Spleen (tissue), 7 donors: ENCODE data around the gene PLA2G4E.

Experiments
- POLR2A ChIP-seq, 3 donors: fragments of 450-650 bp; IDR thresholded peaks; one replicate each; pipeline ENCODE4 v1.5.1; 2017; ENCODE audit warnings: antibody characterized with exemption in 3 of 3, mild to moderate bottlenecking in 1 of 3
- POLR2AphosphoS5 ChIP-seq, 3 donors: sonication (generic); formaldehyde crosslinking; IDR thresholded peaks; one replicate each; pipeline ENCODE4 v1.5.1; 2017; ENCODE audit warnings: antibody characterized with exemption in 3 of 3
- TF ChIP-seq, protein P1 (sequence below), 11 experiments: fragments of 200-600 bp in 7 of 11; fragments of 450-650 bp in 4 of 11; sonication (generic) in 4 of 11; IDR thresholded peaks in 8 of 11; conservative IDR thresholded peaks in 3 of 11; 1 replicate in 7 of 11; 2 replicates in 4 of 11; pipeline versions ENCODE4 v1.4.0 to v1.8.0; 2016 to 2021; ENCODE audit warnings: antibody characterized with exemption in 11 of 11, inconsistent platforms in 4 of 11, mild to moderate bottlenecking in 1 of 11
- donor health status: DM: no; HTN: no; CAD: no; lungs with moderate emphysema.
- donor health status: DM: no; HTN: no; CAD: no.
- donor health status: DM: no; HTN: no; CAD: no.

DNA sequence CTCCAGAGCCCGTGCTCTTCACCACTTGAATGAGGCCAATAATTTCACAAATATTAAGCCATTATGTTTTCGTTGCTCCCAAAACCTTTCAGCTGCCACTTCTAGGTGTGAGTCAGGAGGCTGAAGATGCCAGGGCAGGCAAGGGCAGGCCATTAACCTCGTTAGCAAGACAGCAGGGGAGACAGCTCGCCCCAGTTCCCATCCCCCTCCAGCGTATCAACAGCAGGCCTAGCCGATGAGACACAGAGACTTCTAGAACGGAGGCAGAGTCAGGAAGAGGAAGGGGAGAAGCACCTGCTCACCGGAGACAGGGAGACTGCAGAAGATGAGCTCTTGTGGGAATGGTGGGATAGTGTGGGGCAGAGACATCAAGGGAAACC is 28.0 kb upstream of the PLA2G4E start:
- TF ChIP-seq, protein P1, sequence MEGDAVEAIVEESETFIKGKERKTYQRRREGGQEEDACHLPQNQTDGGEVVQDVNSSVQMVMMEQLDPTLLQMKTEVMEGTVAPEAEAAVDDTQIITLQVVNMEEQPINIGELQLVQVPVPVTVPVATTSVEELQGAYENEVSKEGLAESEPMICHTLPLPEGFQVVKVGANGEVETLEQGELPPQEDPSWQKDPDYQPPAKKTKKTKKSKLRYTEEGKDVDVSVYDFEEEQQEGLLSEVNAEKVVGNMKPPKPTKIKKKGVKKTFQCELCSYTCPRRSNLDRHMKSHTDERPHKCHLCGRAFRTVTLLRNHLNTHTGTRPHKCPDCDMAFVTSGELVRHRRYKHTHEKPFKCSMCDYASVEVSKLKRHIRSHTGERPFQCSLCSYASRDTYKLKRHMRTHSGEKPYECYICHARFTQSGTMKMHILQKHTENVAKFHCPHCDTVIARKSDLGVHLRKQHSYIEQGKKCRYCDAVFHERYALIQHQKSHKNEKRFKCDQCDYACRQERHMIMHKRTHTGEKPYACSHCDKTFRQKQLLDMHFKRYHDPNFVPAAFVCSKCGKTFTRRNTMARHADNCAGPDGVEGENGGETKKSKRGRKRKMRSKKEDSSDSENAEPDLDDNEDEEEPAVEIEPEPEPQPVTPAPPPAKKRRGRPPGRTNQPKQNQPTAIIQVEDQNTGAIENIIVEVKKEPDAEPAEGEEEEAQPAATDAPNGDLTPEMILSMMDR (IDR thresholded peaks at IDR 0.05 in 8 of 11, conservative IDR thresholded peaks at IDR 0.05 in 3 of 11) = no peak
- no peak for TF ChIP-seq POLR2AphosphoS5 (IDR thresholded peaks at IDR 0.05)
- no peak for TF ChIP-seq POLR2A (IDR thresholded peaks at IDR 0.05)
